Transverse colon (tissue), 4 donors: Measurements from ENCODE around the gene DIS3L2. TPM values are rescaled to one million over a fixed set of nuclear protein-coding genes. Genes with fewer than 3 reads are reported as not detected.

Source experiments
- DNase-seq: peaks from one replicate; pipeline ENCODE4 v3.0.0-alpha.2; 2019
- H3K27ac ChIP-seq, 4 donors: fragments of 200-600 bp; sonication (generic); 2 replicates each; pipeline ENCODE4 v1.5.1; 2016 to 2018; ENCODE audit warnings: inconsistent platforms in 4 of 4
- H3K27me3 ChIP-seq: fragments of 200-600 bp; sonication (generic); 2 replicates; pipeline ENCODE4 v1.5.1; 2017; ENCODE audit warnings: inconsistent platforms
- H3K36me3 ChIP-seq, 4 donors: fragments of 200-600 bp; sonication (generic); 2 replicates each; pipeline ENCODE4 v1.5.1; 2017 to 2019; ENCODE audit warnings: inconsistent platforms in 4 of 4
- H3K4me1 ChIP-seq, 4 donors: fragments of 200-600 bp; sonication (generic); 2 replicates each; pipeline ENCODE4 v1.5.1; 2017 to 2020; ENCODE audit warnings: inconsistent platforms in 4 of 4
- H3K4me3 ChIP-seq, 4 donors: fragments of 200-600 bp; sonication (generic); 1 replicate in 1 of 4; 2 replicates in 3 of 4; pipeline versions ENCODE4 v1.5.1 to v1.6.1; 2017 to 2019; ENCODE audit warnings: inconsistent platforms in 4 of 4
- H3K9me3 ChIP-seq, 2 donors: fragments of 200-600 bp; sonication (generic); 2 replicates each; pipeline ENCODE4 v1.5.1; 2017 to 2019; ENCODE audit warnings: inconsistent platforms in 2 of 2
- EP300 ChIP-seq: sonication (generic); formaldehyde crosslinking; IDR thresholded peaks from one replicate; pipeline ENCODE4 v1.6.1; 2017; ENCODE audit warnings: antibody characterized with exemption, low read depth
- POLR2A ChIP-seq: fragments of 450-650 bp; IDR thresholded peaks from one replicate; pipeline ENCODE4 v1.6.1; 2016; ENCODE audit warnings: antibody characterized with exemption, mild to moderate bottlenecking, moderate library complexity
- POLR2AphosphoS5 ChIP-seq, 3 donors: sonication (generic); formaldehyde crosslinking; IDR thresholded peaks; one replicate each; pipeline ENCODE4 v1.6.1; 2016; ENCODE audit warnings: antibody characterized with exemption in 3 of 3
- WGBS, 2 donors: methylation state at CpG; one replicate each; pipeline ENCODE4 v1.1.5; 2018; ENCODE audit warnings: low coverage in 1 of 2; 5-methylcytosine and 5-hydroxymethylcytosine counted together
- in situ Hi-C, 4 donors: fragments of 200-750 bp; cut with MboI; loops; one replicate each; pipeline versions ENCODE4 v1.15.0 to v1.15.1; 2017; ENCODE audit warnings: low sequenced_read_pairs in 3 of 4, low pct_ligation_motif_present in 1 of 4, low pct_unique_long_range_greater_than_20kb in 1 of 4
- intact Hi-C: fragments of 100-400 bp; cut with DNase I; formaldehyde crosslinking; loops from one replicate; pipeline ENCODE4 v1.15.1; 2023; ENCODE audit warnings: low total_unique reads
- total RNA-seq, 4 donors: library from RNA; depleted of rRNA; stranded (reverse); fragments of >200 nt; gene quantifications; one replicate each; pipeline ENCODE4 v1.1.0, GENCODE V29; 2016
- TF ChIP-seq, protein P1 (sequence below), 5 experiments: fragments of 200-600 bp in 3 of 5; fragments of 450-650 bp in 2 of 5; sonication (generic) in 3 of 5; IDR thresholded peaks; 1 replicate in 2 of 5; 2 replicates in 3 of 5; pipeline ENCODE4 v1.5.1; 2016 to 2017; ENCODE audit warnings: antibody characterized with exemption in 5 of 5, inconsistent platforms in 3 of 5, mild to moderate bottlenecking in 2 of 5, moderate library complexity in 1 of 5

Gene DIS3L2
- total RNA-seq, 4 donors from 2014 or later, result 24.7 to 99.9 (median 51.2) TPM

- intact Hi-C loops, result no loop called here
- DNase-seq, result no peak
- TF ChIP-seq POLR2A (no peak), POLR2AphosphoS5 (IDR thresholded peaks at IDR 0.05) (no peak), EP300 (no peak)
- TF ChIP-seq, protein P1, sequence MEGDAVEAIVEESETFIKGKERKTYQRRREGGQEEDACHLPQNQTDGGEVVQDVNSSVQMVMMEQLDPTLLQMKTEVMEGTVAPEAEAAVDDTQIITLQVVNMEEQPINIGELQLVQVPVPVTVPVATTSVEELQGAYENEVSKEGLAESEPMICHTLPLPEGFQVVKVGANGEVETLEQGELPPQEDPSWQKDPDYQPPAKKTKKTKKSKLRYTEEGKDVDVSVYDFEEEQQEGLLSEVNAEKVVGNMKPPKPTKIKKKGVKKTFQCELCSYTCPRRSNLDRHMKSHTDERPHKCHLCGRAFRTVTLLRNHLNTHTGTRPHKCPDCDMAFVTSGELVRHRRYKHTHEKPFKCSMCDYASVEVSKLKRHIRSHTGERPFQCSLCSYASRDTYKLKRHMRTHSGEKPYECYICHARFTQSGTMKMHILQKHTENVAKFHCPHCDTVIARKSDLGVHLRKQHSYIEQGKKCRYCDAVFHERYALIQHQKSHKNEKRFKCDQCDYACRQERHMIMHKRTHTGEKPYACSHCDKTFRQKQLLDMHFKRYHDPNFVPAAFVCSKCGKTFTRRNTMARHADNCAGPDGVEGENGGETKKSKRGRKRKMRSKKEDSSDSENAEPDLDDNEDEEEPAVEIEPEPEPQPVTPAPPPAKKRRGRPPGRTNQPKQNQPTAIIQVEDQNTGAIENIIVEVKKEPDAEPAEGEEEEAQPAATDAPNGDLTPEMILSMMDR (IDR thresholded peaks at IDR 0.05), result no peak
- H3K27me3 ChIP-seq, result no peaks in the 10 kb centered on the region
- no peak overlapping the region for H3K4me3 ChIP-seq
- in situ Hi-C loops, result no loop called here
- H3K4me1 ChIP-seq, result peaks cover 0 to 28% (median 9%) of the 10 kb centered on the region in 4 donors
- no peak overlapping the region for H3K27ac ChIP-seq
- 40 to 41% methylated on average over 1 of the region's 1 CpG for WGBS, 2 donors
- no peaks in the 10 kb centered on the region for H3K36me3 ChIP-seq
- no peaks in the 10 kb centered on the region for H3K9me3 ChIP-seq
Observed at GRCh38 chr2:231965102-231965501, 3.6 kb downstream of the DIS3L2 start.

DNA sequence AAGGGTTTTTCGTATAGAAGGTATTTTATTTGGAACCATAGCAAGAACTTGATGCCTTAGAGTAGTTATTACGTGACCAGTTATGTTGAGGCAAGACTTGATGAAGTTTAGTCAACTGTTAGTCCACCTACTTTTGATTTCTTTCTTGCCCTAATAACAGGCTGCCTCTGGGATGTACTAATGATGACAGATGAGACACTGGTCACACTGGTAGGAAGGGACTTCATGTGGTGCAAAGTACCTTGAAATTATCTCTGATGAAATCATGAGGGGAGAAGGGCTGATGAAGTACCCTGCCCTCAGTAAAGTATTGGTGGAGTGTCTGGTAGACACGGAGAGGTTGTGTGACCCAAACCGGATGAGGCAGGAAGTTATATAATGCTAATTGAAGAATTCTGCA lies 5.4 kb downstream of the DIS3L2 start:
- TF ChIP-seq, protein P1 (IDR thresholded peaks at IDR 0.05), result no peak
- TF ChIP-seq POLR2AphosphoS5 (IDR thresholded peaks at IDR 0.05) (no peak), EP300 (no peak), POLR2A (no peak)
- no peaks in the 10 kb centered on the region for H3K27me3 ChIP-seq
- intact Hi-C loops, result no loop called here

DNA sequence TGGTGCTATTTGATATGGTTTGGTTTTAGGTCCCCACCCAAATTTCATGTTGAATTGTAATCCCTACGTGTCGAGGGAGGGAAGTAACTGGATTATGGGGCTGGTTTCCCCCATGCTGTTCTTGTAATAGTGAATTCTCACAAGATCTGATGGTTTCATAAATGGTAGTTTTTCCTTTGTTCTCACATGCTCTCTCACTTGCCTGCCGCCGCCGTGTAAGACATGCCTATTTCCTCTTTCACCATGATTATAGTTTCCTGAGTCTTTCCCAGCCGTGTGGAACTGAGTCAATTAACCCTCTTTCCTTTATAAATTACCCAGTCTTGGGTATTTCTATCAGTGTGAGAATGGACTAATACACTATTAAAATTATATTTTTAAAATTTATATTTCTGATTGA lies 7.3 kb downstream of the DIS3L2 start:
- no peaks in the 10 kb centered on the region for H3K36me3 ChIP-seq
- 88 to 89% methylated on average over 6 of the region's 6 CpGs for WGBS, 2 donors
- no peaks in the 10 kb centered on the region for H3K9me3 ChIP-seq
- no peak for TF ChIP-seq POLR2A
- no peak for TF ChIP-seq POLR2AphosphoS5 (IDR thresholded peaks at IDR 0.05)
- no peak for TF ChIP-seq EP300
- TF ChIP-seq, protein P1 (IDR thresholded peaks at IDR 0.05), result no peak
- H3K27ac ChIP-seq, result no peak overlapping the region
- H3K4me1 ChIP-seq, result peaks cover 0 to 6% (median 0%) of the 10 kb centered on the region in 4 donors
- H3K4me3 ChIP-seq, result no peak overlapping the region
- no peak for DNase-seq
- intact Hi-C loops, result no loop called here
- in situ Hi-C loops, result no loop called here
- no peaks in the 10 kb centered on the region for H3K27me3 ChIP-seq

More for the DNA sequence above, 5.4 kb downstream of the DIS3L2 start:
- H3K27ac ChIP-seq, result no peak overlapping the region
- in situ Hi-C loops, result no loop called here
- H3K9me3 ChIP-seq, result no peaks in the 10 kb centered on the region
- H3K36me3 ChIP-seq, result no peaks in the 10 kb centered on the region
- 70 to 77% methylated on average over 4 of the region's 4 CpGs for WGBS, 2 donors
- no peak overlapping the region for H3K4me3 ChIP-seq
- H3K4me1 ChIP-seq, result peaks cover 0 to 21% (median 4%) of the 10 kb centered on the region in 4 donors
- DNase-seq, result no peak

GRCh38 chr2:231970461-231970860 lies 8.9 kb downstream of the DIS3L2 start:
- Histone ChIP-seq H3K4me1 (no peaks in the 10 kb centered on the region), H3K9me3 (no peaks in the 10 kb centered on the region), H3K27ac (no peak overlapping the region), H3K27me3 (no peaks in the 10 kb centered on the region), H3K4me3 (no peak overlapping the region), H3K36me3 (no peaks in the 10 kb centered on the region)
- TF ChIP-seq, protein P1 (IDR thresholded peaks at IDR 0.05), result no peak
- TF ChIP-seq POLR2AphosphoS5 (IDR thresholded peaks at IDR 0.05) (no peak), POLR2A (no peak), EP300 (no peak)
- WGBS, 2 donors, result 97 to 100% methylated on average over 3 of the region's 3 CpGs
- intact Hi-C loops, result no loop called here
- DNase-seq, result no peak
- in situ Hi-C loops, result no loop called here
